Panc1 (cell line): ENCODE measurements around the gene CFAP57. TPM values are rescaled to one million over a fixed set of nuclear protein-coding genes. Genes with fewer than 3 reads are reported as not detected.

Experiments
- ATAC-seq: fragments of 200-7000 bp; cut with Tn5 transposase; 2 replicates; pipeline ENCODE4 v1.9.1; 2020; ENCODE audit warnings: mild to moderate bottlenecking, moderate library complexity
- BruUV-seq: library from RNA; stranded (reverse); fragments of 400-500 nt; replicated peaks from 2 replicates; lab custom pipeline; 2021; lab: Mats Ljungman, UMichigan
- CTCF ChIA-PET: fragments of 300-600 bp; sonication (Branson Sonifier 250); formaldehyde crosslinking; loops from one replicate; lab custom pipeline; 2022; ENCODE audit warnings: antibody characterized with exemption; lab: Charles Lee
- POLR2A ChIA-PET: fragments of 300-600 bp; sonication (Branson Sonifier 250); formaldehyde crosslinking; loops from one replicate; lab custom pipeline; 2022; ENCODE audit warnings: antibody characterized with exemption; lab: Charles Lee
- DNase-seq: peaks from one replicate; pipeline ENCODE4 v3.0.0-alpha.2; 2010; ENCODE audit warnings: low read depth, low spot score
- H3K27ac ChIP-seq: 2 replicates; pipeline ENCODE4 v1.5.1; 2011; ENCODE audit warnings: mild to moderate bottlenecking, low read length, inconsistent platforms
- H3K27me3 ChIP-seq: fragments of 200-500 bp; sonication (Bioruptor generic); 2 replicates; pipeline ENCODE4 v1.6.0; 2014; ENCODE audit warnings: low read length, inconsistent platforms; ENCODE audit not compliant: control insufficient read depth, insufficient read depth
- H3K36me3 ChIP-seq: fragments of 200-500 bp; sonication (Bioruptor generic); 2 replicates; pipeline ENCODE4 v1.5.1; 2014; ENCODE audit warnings: inconsistent platforms, mild to moderate bottlenecking, low read length, moderate library complexity; ENCODE audit not compliant: control insufficient read depth, insufficient read depth
- H3K4me1 ChIP-seq: 2 replicates; pipeline ENCODE4 v1.5.1; 2011; ENCODE audit warnings: inconsistent platforms, mild to moderate bottlenecking, low read length, moderate library complexity; ENCODE audit not compliant: control insufficient read depth, insufficient read depth
- H3K4me3 ChIP-seq, 2 experiments: 2 replicates each; pipeline ENCODE4 v1.5.1; 2011 to 2012; ENCODE audit warnings: low read depth in 2 of 2, low read length in 2 of 2, mild to moderate bottlenecking in 2 of 2, inconsistent platforms in 1 of 2, moderate library complexity in 1 of 2
- H3K9me3 ChIP-seq: fragments of 200-500 bp; sonication (Bioruptor generic); 2 replicates; pipeline ENCODE4 v1.5.1; 2014; ENCODE audit warnings: low read depth, mild to moderate bottlenecking, inconsistent platforms, low read length, moderate library complexity; ENCODE audit not compliant: control insufficient read depth, insufficient read depth
- CTCF ChIP-seq: fragments of 450-650 bp; IDR thresholded peaks from 2 replicates; pipeline ENCODE4 v1.5.1; 2017; ENCODE audit warnings: mild to moderate bottlenecking
- POLR2AphosphoS5 ChIP-seq: IDR thresholded peaks from 2 replicates; pipeline ENCODE4 v1.6.1; 2012; ENCODE audit warnings: mild to moderate bottlenecking, low read depth, low read length, moderate library complexity
- REST ChIP-seq, 2 experiments: IDR thresholded peaks; 2 replicates each; pipeline ENCODE4 v1.6.1; 2011 to 2012; ENCODE audit warnings: low read depth in 2 of 2, control low read depth in 1 of 2, low read length in 1 of 2, mild to moderate bottlenecking in 1 of 2, moderate library complexity in 1 of 2; ENCODE audit not compliant: insufficient read depth in 1 of 2
- SIN3A ChIP-seq: IDR thresholded peaks from 2 replicates; pipeline ENCODE4 v1.6.1; 2012; ENCODE audit warnings: low read depth, mild to moderate bottlenecking, low read length, moderate library complexity, borderline replicate concordance; ENCODE audit not compliant: insufficient read depth
- TCF7L2 ChIP-seq: IDR thresholded peaks from 2 replicates; pipeline ENCODE4 v1.6.1; 2011; ENCODE audit warnings: mild to moderate bottlenecking, low read depth, low read length, inconsistent platforms
- in situ Hi-C: cut with HindIII; loops from 2 replicates; pipeline ENCODE4 v1.10.0; 2016; ENCODE audit warnings: low sequenced_read_pairs, low pct_unique_long_range_greater_than_20kb
- intact Hi-C: fragments of 100-400 bp; cut with micrococcal nuclease; formaldehyde crosslinking; loops from one replicate; pipeline ENCODE4 v1.10.0; 2022; ENCODE audit not compliant: unreplicated experiment
- total RNA-seq: library from RNA; stranded (reverse); gene quantifications from one replicate; pipeline ENCODE4 v1.2.1, GENCODE V29; 2021; ENCODE audit not compliant: unreplicated experiment

The CFAP57 gene
- total RNA-seq, 1 experiment from 2014 or later: 0.69 TPM

GRCh38 chr1:43270421-43271095, 98.4 kb downstream of the CFAP57 start:
- no TSS peak for BruUV-seq
- ATAC-seq: no peak
- H3K36me3 ChIP-seq: no peaks in the 10 kb centered on the region
- POLR2A ChIA-PET: no interaction called here
- no peaks in the 10 kb centered on the region for H3K9me3 ChIP-seq
- CTCF ChIA-PET: no interaction called here
- H3K4me3 ChIP-seq: no peak overlapping the region
- no peaks in the 10 kb centered on the region for H3K4me1 ChIP-seq
- TF ChIP-seq SIN3A: no peak
- TF ChIP-seq POLR2AphosphoS5: no peak
- no peak for TF ChIP-seq CTCF
- TF ChIP-seq TCF7L2: no peak
- no peak for TF ChIP-seq REST (IDR thresholded peaks at IDR 0.05; ENCODE audit: insufficient read depth in 1 of 2, low read depth in 2 of 2, low read length in 1 of 2)
- H3K27ac ChIP-seq: no peak overlapping the region
- H3K27me3 ChIP-seq: no peaks in the 10 kb centered on the region
- intact Hi-C loops: no loop called here
- in situ Hi-C loops: no loop called here
- DNase-seq: no peak

GRCh38 chr1:43271186-43272118, 99.3 kb downstream of the CFAP57 start:
- H3K36me3 ChIP-seq: no peaks in the 10 kb centered on the region
- POLR2A ChIA-PET: no interaction called here
- H3K9me3 ChIP-seq: no peaks in the 10 kb centered on the region
- H3K27ac ChIP-seq: no peak overlapping the region
- intact Hi-C loops: no loop called here
- no peak overlapping the region for H3K4me3 ChIP-seq
- CTCF ChIA-PET: no interaction called here
- no peaks in the 10 kb centered on the region for H3K27me3 ChIP-seq
- DNase-seq (no peak), ATAC-seq (no peak)
- BruUV-seq: no TSS peak
- TF ChIP-seq CTCF: no peak
- no peak for TF ChIP-seq REST (IDR thresholded peaks at IDR 0.05; ENCODE audit: insufficient read depth in 1 of 2, low read depth in 2 of 2, low read length in 1 of 2)
- TF ChIP-seq POLR2AphosphoS5: no peak
- no peak for TF ChIP-seq SIN3A
- no peak for TF ChIP-seq TCF7L2
- in situ Hi-C loops: no loop called here
- H3K4me1 ChIP-seq: no peaks in the 10 kb centered on the region
